Fibroblast of pulmonary artery (primary cell): ENCODE measurements around the gene SPAG16.

Experiments
- DNase-seq: peaks from one replicate; pipeline ENCODE4 v3.0.0-alpha.2; 2010; ENCODE audit warnings: low read depth
- H3K4me3 ChIP-seq: replicated peaks from 2 replicates; pipeline ENCODE4 v1.5.1; 2011; ENCODE audit warnings: low read depth, mild to moderate bottlenecking, control low read depth, low read length, moderate library complexity
- CTCF ChIP-seq: IDR thresholded peaks from 2 replicates; pipeline ENCODE4 v1.5.1; 2011; ENCODE audit warnings: mild to moderate bottlenecking, control low read depth, low read length, inconsistent platforms; ENCODE audit errors: missing control alignments

Gene SPAG16

GRCh38 chr2:214217599-214217998 is 933.3 kb downstream of the SPAG16 start:
- TF ChIP-seq CTCF, result no peak
- no peak for DNase-seq
- H3K4me3 ChIP-seq, result no peak overlapping the region

- H3K4me3 ChIP-seq, result no peak overlapping the region
- DNase-seq, result no peak
- no peak for TF ChIP-seq CTCF
Measured at GRCh38 chr2:214220251-214220650, 936.0 kb downstream of the SPAG16 start.

GRCh38 chr2:214226061-214226460 is 941.8 kb downstream of the SPAG16 start:
- no peak for DNase-seq
- H3K4me3 ChIP-seq, result no peak overlapping the region
- no peak for TF ChIP-seq CTCF

- no peak for DNase-seq
- no peak overlapping the region for H3K4me3 ChIP-seq
- TF ChIP-seq CTCF, result no peak
Measured at GRCh38 chr2:214232271-214232670, 948.0 kb downstream of the SPAG16 start.

GRCh38 chr2:214233164-214233563 is 948.9 kb downstream of the SPAG16 start:
- H3K4me3 ChIP-seq, result no peak overlapping the region

GRCh38 chr2:214242797-214243196 is 958.5 kb downstream of the SPAG16 start:
- H3K4me3 ChIP-seq, result no peak overlapping the region
- TF ChIP-seq CTCF, result no peak
- DNase-seq, result no peak

More at GRCh38 chr2:214233164-214233563, 948.9 kb downstream of the SPAG16 start:
- TF ChIP-seq CTCF, result no peak
- DNase-seq, result no peak

GRCh38 chr2:214244847-214245246 is 960.6 kb downstream of the SPAG16 start:
- H3K4me3 ChIP-seq, result no peak overlapping the region
- no peak for TF ChIP-seq CTCF
- peak; percentile 1 for DNase-seq
